DOHH2 (cell line): ENCODE data around the gene DHX40.
"Not testable (repeated sequence)": the region's sequence is repeated elsewhere in the genome, so short reads cannot be mapped to it uniquely, and the experiment has no call there.

Experiments
- H3F3A ChIP-seq: fragments of 200-600 bp; sonication (generic), shearing (Covaris generic); 2 replicates; pipeline ENCODE4 v1.6.0; 2016; ENCODE audit warnings: antibody characterized with exemption, mild to moderate bottlenecking; ENCODE audit not compliant: control insufficient read depth, insufficient read depth
- H3K27ac ChIP-seq: fragments of 200-600 bp; sonication (generic); 2 replicates; pipeline ENCODE4 v1.5.1; 2014; ENCODE audit warnings: low read depth, mild to moderate bottlenecking, low read length, moderate library complexity
- H3K27me3 ChIP-seq: fragments of 200-600 bp; sonication (generic); 2 replicates; pipeline ENCODE4 v1.6.1; 2014; ENCODE audit warnings: mild to moderate bottlenecking, low read length, mixed read lengths; ENCODE audit not compliant: control insufficient read depth
- H3K36me3 ChIP-seq: fragments of 200-600 bp; sonication (generic); 2 replicates; pipeline ENCODE4 v1.6.1; 2014; ENCODE audit warnings: mild to moderate bottlenecking, low read length, moderate library complexity, mixed read lengths; ENCODE audit not compliant: control insufficient read depth
- H3K4me1 ChIP-seq: fragments of 200-600 bp; sonication (generic); 2 replicates; pipeline ENCODE4 v1.6.1; 2014; ENCODE audit warnings: mild to moderate bottlenecking, low read length, mixed read lengths; ENCODE audit not compliant: control insufficient read depth
- H3K4me2 ChIP-seq: fragments of 200-600 bp; sonication (generic); 2 replicates; pipeline ENCODE4 v1.6.0; 2014; ENCODE audit warnings: mild to moderate bottlenecking, low read length, moderate library complexity
- H3K4me3 ChIP-seq: fragments of 200-600 bp; sonication (generic); 2 replicates; pipeline ENCODE4 v1.5.1; 2014; ENCODE audit warnings: mild to moderate bottlenecking, low read length, mixed read lengths
- H3K79me2 ChIP-seq: fragments of 200-600 bp; sonication (generic); 2 replicates; pipeline ENCODE4 v1.6.1; 2014; ENCODE audit warnings: mild to moderate bottlenecking, low read length, mixed read lengths; ENCODE audit not compliant: control insufficient read depth
- H3K9me2 ChIP-seq: fragments of 200-600 bp; sonication (generic); replicated peaks from 2 replicates; pipeline ENCODE4 v1.6.1; 2014; ENCODE audit warnings: mild to moderate bottlenecking, low read length, mixed read lengths; ENCODE audit not compliant: control insufficient read depth
- H3K9me3 ChIP-seq: fragments of 200-600 bp; sonication (generic); 2 replicates; pipeline ENCODE4 v1.6.1; 2014; ENCODE audit warnings: antibody characterized with exemption, low read length, mixed read lengths; ENCODE audit not compliant: control insufficient read depth, insufficient read depth
- H4K20me1 ChIP-seq: fragments of 200-600 bp; sonication (generic); 2 replicates; pipeline ENCODE4 v1.6.0; 2014; ENCODE audit warnings: low read depth, mild to moderate bottlenecking, antibody characterized with exemption, low read length, moderate library complexity; ENCODE audit not compliant: control insufficient read depth, insufficient read depth
- CTCF ChIP-seq: fragments of 200-600 bp; sonication (generic); IDR thresholded peaks from one replicate; pipeline ENCODE4 v1.5.1; 2014; ENCODE audit warnings: antibody characterized with exemption, mild to moderate bottlenecking, low read depth, low read length; ENCODE audit not compliant: poor library complexity, severe bottlenecking
- EZH2phosphoT487 ChIP-seq: fragments of 200-600 bp; sonication (generic); IDR thresholded peaks from 2 replicates; pipeline ENCODE4 v1.6.1; 2017; ENCODE audit warnings: borderline replicate concordance, mild to moderate bottlenecking, antibody characterized with exemption, low read length, moderate library complexity, mixed read lengths

The DHX40 gene

GRCh38 chr17:59561042-59561441 is 4.4 kb upstream of the DHX40 start:
- no peaks in the 10 kb centered on the region for H3K27me3 ChIP-seq
- H4K20me1 ChIP-seq = no peaks in the 10 kb centered on the region
- no peak overlapping the region for H3K4me3 ChIP-seq
- peaks cover 10% of the 10 kb centered on the region for H3K79me2 ChIP-seq
- no peak overlapping the region for H3K4me2 ChIP-seq
- peaks cover 3% of the 10 kb centered on the region for H3F3A ChIP-seq
- no peak overlapping the region for H3K27ac ChIP-seq
- peaks cover 7% of the 10 kb centered on the region; the same call in 1 of the 2 replicates for H3K36me3 ChIP-seq
- H3K9me3 ChIP-seq = peaks cover 9% of the 10 kb centered on the region
- TF ChIP-seq EZH2phosphoT487 (no peak), CTCF (peak; percentile 57)
- no peaks in the 10 kb centered on the region for H3K9me2 ChIP-seq
- peaks cover 10% of the 10 kb centered on the region for H3K4me1 ChIP-seq

GRCh38 chr17:59565959-59566324 is 532 bp downstream of the DHX40 start:
- 0 out of 2 replicates have a peak, but pooled peaks cover 3% of the 10 kb centered on the region for H4K20me1 ChIP-seq
- H3K9me2 ChIP-seq = no peaks in the 10 kb centered on the region
- peak overlapping the region; percentile 34 for H3K27ac ChIP-seq
- H3K4me1 ChIP-seq = peaks cover 20% of the 10 kb centered on the region
- H3K4me2 ChIP-seq = peak overlapping the region; percentile 61
- peaks cover 3% of the 10 kb centered on the region for H3F3A ChIP-seq
- H3K4me3 ChIP-seq = peak overlapping the region; percentile 94
- no peaks in the 10 kb centered on the region for H3K27me3 ChIP-seq
- H3K36me3 ChIP-seq = peaks cover 20% of the 10 kb centered on the region
- peaks cover 34% of the 10 kb centered on the region for H3K79me2 ChIP-seq
- H3K9me3 ChIP-seq = peaks cover 9% of the 10 kb centered on the region
- no peak for TF ChIP-seq EZH2phosphoT487
- no peak for TF ChIP-seq CTCF

GRCh38 chr17:59569151-59569550 is 3.7 kb downstream of the DHX40 start:
- H4K20me1 ChIP-seq, H3K4me2 ChIP-seq, H3K27me3 ChIP-seq, H3K4me3 ChIP-seq, H3K9me3 ChIP-seq, H3K9me2 ChIP-seq, H3K27ac ChIP-seq, H3F3A ChIP-seq: not testable (repeated sequence)
- peaks cover 16% of the 10 kb centered on the region for H3K4me1 ChIP-seq
- H3K36me3 ChIP-seq = peaks cover 31% of the 10 kb centered on the region
- H3K79me2 ChIP-seq = peaks cover 34% of the 10 kb centered on the region

GRCh38 chr17:59572301-59572924 is 7.0 kb downstream of the DHX40 start:
- TF ChIP-seq EZH2phosphoT487 = no peak
- no peak for TF ChIP-seq CTCF
- Histone ChIP-seq H3K9me2 (no peaks in the 10 kb centered on the region), H3K27me3 (no peaks in the 10 kb centered on the region)

GRCh38 chr17:59584168-59584567 is 18.8 kb downstream of the DHX40 start:
- not testable (repeated sequence) for H3K4me3 ChIP-seq, H3K36me3 ChIP-seq, H3K27ac ChIP-seq, H4K20me1 ChIP-seq, H3K4me2 ChIP-seq, H3K9me2 ChIP-seq, H3K4me1 ChIP-seq, H3K79me2 ChIP-seq, H3F3A ChIP-seq, H3K27me3 ChIP-seq, H3K9me3 ChIP-seq

More at GRCh38 chr17:59572301-59572924, 7.0 kb downstream of the DHX40 start:
- 0 out of 2 replicates have a peak, but pooled peaks cover under 1% of the 10 kb centered on the region for H4K20me1 ChIP-seq
- H3K4me1 ChIP-seq = no peaks in the 10 kb centered on the region
- H3F3A ChIP-seq = no peaks in the 10 kb centered on the region
- peaks cover 19% of the 10 kb centered on the region for H3K36me3 ChIP-seq
- H3K9me3 ChIP-seq = no peaks in the 10 kb centered on the region
- H3K79me2 ChIP-seq = peaks cover 11% of the 10 kb centered on the region
- no peak overlapping the region for H3K27ac ChIP-seq
- no peak overlapping the region for H3K4me2 ChIP-seq
- H3K4me3 ChIP-seq = no peak overlapping the region
